ENCODE measurements around the gene LENG8.

DNA sequence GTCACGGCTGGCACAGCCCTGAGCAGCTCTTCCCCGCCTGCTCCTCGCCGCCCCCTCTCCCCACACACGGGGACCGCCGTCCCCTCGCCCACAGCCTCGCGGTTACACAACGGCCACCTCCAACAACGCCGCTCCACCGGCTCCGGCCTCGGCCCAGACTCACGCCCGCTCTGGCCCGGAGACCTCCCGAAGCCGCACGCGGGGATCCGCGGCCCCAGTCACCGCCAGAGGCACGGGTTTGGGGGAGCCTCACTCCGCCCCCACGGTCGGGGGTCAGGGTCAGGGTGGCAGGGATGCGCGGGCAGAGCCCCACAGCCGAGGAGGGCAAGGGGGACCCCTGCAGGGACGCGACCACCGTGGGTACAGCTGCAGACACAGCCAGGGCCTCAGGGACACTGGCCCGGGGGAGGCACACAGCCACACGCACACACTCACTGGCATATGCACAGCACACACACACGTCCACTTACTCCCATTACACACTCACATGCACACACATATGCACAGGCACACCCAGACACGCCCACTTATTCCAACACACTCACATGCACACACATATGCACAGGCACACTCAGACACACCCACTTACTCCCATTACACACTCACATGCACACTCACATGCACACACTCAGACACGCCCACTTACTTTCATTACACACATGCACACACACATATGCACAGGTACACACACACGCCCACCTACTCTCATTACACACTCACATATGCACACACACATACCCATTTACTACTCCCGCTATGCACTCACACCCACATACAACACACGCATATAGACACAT is 32.1 kb upstream of the LENG8 start:
- TF ChIP-seq EZH2 (IDR thresholded peaks at IDR 0.05; ENCODE audit: low read depth, unreplicated experiment): no peak
- TF ChIP-seq, protein P1, sequence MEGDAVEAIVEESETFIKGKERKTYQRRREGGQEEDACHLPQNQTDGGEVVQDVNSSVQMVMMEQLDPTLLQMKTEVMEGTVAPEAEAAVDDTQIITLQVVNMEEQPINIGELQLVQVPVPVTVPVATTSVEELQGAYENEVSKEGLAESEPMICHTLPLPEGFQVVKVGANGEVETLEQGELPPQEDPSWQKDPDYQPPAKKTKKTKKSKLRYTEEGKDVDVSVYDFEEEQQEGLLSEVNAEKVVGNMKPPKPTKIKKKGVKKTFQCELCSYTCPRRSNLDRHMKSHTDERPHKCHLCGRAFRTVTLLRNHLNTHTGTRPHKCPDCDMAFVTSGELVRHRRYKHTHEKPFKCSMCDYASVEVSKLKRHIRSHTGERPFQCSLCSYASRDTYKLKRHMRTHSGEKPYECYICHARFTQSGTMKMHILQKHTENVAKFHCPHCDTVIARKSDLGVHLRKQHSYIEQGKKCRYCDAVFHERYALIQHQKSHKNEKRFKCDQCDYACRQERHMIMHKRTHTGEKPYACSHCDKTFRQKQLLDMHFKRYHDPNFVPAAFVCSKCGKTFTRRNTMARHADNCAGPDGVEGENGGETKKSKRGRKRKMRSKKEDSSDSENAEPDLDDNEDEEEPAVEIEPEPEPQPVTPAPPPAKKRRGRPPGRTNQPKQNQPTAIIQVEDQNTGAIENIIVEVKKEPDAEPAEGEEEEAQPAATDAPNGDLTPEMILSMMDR (conservative IDR thresholded peaks at IDR 0.05; ENCODE audit: low read depth in 2 of 2): no peak
- TF ChIP-seq ZNF114 (CRISPR knock-in tag; IDR thresholded peaks at IDR 0.05): no peak
- TF ChIP-seq, protein P2, sequence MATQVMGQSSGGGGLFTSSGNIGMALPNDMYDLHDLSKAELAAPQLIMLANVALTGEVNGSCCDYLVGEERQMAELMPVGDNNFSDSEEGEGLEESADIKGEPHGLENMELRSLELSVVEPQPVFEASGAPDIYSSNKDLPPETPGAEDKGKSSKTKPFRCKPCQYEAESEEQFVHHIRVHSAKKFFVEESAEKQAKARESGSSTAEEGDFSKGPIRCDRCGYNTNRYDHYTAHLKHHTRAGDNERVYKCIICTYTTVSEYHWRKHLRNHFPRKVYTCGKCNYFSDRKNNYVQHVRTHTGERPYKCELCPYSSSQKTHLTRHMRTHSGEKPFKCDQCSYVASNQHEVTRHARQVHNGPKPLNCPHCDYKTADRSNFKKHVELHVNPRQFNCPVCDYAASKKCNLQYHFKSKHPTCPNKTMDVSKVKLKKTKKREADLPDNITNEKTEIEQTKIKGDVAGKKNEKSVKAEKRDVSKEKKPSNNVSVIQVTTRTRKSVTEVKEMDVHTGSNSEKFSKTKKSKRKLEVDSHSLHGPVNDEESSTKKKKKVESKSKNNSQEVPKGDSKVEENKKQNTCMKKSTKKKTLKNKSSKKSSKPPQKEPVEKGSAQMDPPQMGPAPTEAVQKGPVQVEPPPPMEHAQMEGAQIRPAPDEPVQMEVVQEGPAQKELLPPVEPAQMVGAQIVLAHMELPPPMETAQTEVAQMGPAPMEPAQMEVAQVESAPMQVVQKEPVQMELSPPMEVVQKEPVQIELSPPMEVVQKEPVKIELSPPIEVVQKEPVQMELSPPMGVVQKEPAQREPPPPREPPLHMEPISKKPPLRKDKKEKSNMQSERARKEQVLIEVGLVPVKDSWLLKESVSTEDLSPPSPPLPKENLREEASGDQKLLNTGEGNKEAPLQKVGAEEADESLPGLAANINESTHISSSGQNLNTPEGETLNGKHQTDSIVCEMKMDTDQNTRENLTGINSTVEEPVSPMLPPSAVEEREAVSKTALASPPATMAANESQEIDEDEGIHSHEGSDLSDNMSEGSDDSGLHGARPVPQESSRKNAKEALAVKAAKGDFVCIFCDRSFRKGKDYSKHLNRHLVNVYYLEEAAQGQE (IDR thresholded peaks at IDR 0.05; ENCODE audit: unreplicated experiment): no peak
- TF ChIP-seq POLR2AphosphoS5 (IDR thresholded peaks at IDR 0.05; ENCODE audit: low read depth): no peak
- TF ChIP-seq CREB1 (CRISPR knock-in tag; IDR thresholded peaks at IDR 0.05; ENCODE audit: low read depth): no peak
- no peak for TF ChIP-seq STAT1 (IDR thresholded peaks at IDR 0.05; ENCODE audit: unreplicated experiment)
- no peak for TF ChIP-seq EZH2phosphoT487 (IDR thresholded peaks at IDR 0.05; ENCODE audit: unreplicated experiment)

Measured in GM23338 (cell line).